Stomach smooth muscle (tissue), 2 donors: Measurements from ENCODE around the gene ROPN1L.

ENCODE experiments used
- H3K27ac ChIP-seq: one replicate; pipeline ENCODE4 v1.7.0; 2013; ENCODE audit warnings: mild to moderate bottlenecking, low read length, inconsistent platforms
- H3K27me3 ChIP-seq, 2 donors: one replicate each; pipeline ENCODE4 v1.7.0; 2013; ENCODE audit warnings: low read length in 2 of 2; ENCODE audit not compliant: insufficient read depth in 2 of 2, control insufficient read depth in 1 of 2
- H3K36me3 ChIP-seq, 2 donors: one replicate each; pipeline ENCODE4 v1.7.0; 2013; ENCODE audit warnings: low read length in 2 of 2; ENCODE audit not compliant: control insufficient read depth in 2 of 2, insufficient read depth in 2 of 2
- H3K4me1 ChIP-seq: one replicate; pipeline ENCODE4 v1.7.0; 2013; ENCODE audit warnings: low read length; ENCODE audit not compliant: control insufficient read depth, insufficient read depth
- H3K4me3 ChIP-seq, 2 donors: one replicate each; pipeline ENCODE4 v1.7.0; 2013; ENCODE audit warnings: low read length in 2 of 2
- H3K9ac ChIP-seq, 2 donors: one replicate each; pipeline ENCODE4 v1.7.0; 2013; ENCODE audit warnings: low read length in 2 of 2, mild to moderate bottlenecking in 1 of 2
- H3K9me3 ChIP-seq, 2 donors: one replicate each; pipeline ENCODE4 v1.7.0; 2013; ENCODE audit warnings: low read length in 2 of 2; ENCODE audit not compliant: control insufficient read depth in 2 of 2
- donor health status: healthy.
- donor health status: Pancreatic carcinoma.

ROPN1L gene

DNA sequence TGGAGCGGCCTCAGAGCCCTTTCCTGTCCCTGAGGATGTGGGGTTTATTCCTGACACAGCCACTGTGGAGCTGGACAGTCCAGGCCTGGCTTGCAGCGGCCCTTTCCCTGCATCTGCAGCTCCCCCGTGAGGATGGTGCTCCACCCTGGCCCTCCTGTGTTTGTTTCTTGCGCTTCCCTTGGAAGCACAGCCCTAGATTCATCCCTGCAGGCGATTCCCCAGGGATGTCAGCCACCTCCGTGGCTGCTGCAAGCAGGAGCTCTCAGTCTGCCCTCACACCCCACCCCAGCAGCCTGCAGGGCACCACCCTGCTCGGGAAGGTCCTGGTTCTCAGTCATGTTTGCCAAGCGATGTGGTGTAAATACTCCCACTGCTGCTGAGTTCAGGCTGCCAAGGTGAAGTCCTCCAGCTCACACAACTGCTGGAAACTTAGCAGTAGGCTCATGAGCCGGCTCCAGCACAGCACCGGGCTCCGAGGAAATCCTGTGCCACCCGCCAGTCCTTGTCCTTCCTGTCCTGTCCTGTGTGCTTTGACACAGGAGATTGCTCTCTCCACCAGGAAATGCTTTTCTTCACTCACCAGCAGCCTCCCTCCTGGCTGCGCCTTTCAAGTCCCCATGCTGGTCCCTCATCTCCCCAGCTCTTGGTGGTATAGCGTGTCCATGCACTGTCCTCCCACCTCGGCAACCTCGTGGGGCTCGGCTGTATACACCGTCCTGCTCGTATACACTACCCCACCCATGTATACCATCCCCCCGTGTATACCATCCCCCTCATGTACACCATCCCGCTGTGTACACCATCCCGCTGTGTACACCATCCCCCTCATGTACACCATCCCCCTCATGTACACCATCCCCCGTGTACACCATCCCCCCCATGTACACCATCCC, 16.2 kb downstream of the ROPN1L start:
- no peak overlapping the region for H3K27ac ChIP-seq
- H3K4me1 ChIP-seq, result peaks cover 13% of the 10 kb centered on the region
- no peaks in the 10 kb centered on the region for H3K9me3 ChIP-seq

DNA sequence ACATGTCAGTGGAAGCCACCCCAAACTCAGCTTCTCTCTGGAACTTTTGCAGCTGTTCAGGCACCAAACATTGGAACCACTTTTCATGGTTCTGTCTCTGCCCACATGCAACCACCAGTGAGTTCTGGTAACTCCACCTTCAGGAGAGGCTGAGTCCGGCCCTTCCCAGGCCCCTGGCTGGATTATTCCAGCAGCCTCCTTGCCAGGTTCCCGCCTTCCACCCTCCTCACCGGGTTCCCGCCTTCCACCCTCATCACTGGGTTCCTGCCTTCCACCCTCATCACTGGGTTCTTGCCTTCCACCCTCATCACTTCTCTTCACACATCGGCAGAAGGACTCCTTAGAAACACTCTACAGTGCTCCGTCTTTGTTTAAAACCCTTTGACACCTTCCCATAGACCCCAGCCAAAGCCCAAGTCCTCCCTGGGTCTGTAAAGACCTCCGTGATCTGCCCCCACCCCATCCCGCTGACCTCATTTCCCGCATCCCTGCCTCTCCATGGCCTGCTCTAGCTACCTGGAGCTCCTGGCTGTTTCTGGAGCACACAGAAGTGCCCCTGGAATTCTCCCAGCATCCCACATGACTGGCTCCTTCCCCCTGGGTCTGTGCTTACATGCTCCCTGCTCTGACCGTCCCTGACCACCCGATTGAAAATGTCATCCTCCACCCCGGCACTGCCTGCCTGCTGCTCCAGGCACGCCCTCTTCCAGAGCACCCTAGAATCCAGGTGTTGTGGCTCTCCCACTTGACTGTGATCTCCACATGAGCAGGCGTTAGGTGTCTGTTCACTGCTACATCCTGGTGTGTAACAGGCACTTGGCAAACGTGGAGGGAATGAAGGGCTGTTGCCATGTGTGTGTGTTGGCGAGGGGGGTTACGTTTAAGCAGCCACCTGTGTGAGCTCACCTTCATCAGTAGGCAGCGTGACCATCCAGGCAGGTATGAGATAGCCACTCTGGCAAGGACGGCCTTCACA, 17.7 kb downstream of the ROPN1L start:
- Histone ChIP-seq H3K36me3 (no peaks in the 10 kb centered on the region), H3K9me3 (no peaks in the 10 kb centered on the region), H3K27me3 (peaks cover 0 to 8% of the 10 kb centered on the region in 2 donors), H3K9ac (no peak overlapping the region), H3K4me3 (no peak overlapping the region), H3K4me1 (peaks cover 13% of the 10 kb centered on the region), H3K27ac (no peak overlapping the region)

More for the DNA sequence above, 16.2 kb downstream of the ROPN1L start:
- Histone ChIP-seq H3K9ac (no peak overlapping the region), H3K4me3 (no peak overlapping the region), H3K27me3 (peaks cover 0 to 6% of the 10 kb centered on the region in 2 donors), H3K36me3 (no peaks in the 10 kb centered on the region)

DNA sequence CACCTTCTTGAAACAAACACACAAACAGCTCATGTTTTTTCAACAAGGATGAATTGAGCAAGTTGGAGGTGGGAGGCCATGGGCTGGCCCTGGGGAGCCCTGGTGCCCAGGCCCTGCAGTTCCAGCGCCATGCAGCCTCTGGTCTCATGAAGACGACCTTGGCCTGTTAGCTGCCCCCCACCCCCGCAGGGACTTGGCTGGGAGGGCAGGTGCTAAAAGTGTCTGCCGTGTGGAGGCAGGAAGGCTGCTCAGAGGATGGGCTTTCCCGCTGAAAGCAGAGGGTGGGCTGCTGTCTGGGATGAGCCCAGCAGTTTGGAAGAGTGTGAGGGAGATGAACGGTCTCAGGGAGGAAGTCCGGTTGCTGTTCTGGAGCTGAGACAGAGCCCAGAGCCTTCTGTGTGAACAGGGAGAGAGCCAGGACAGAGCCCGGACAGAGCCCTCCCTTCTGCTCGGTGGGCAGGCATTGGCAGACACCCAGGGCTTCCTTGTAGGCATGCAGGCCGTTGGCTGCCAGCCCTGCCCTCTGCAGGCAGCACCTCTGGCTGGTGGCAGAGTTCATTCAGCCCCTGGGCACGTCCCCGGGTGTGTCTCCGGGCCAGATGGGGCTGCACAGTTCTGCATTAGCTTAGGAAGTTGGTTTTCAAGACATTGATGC, 18.7 kb downstream of the ROPN1L start:
- peaks cover 0 to 8% of the 10 kb centered on the region in 2 donors for H3K27me3 ChIP-seq
- H3K9ac ChIP-seq, result no peak overlapping the region
- H3K36me3 ChIP-seq, result no peaks in the 10 kb centered on the region
- no peak overlapping the region for H3K4me3 ChIP-seq
- no peak overlapping the region for H3K27ac ChIP-seq
- H3K4me1 ChIP-seq, result peaks cover 13% of the 10 kb centered on the region
- H3K9me3 ChIP-seq, result no peaks in the 10 kb centered on the region

DNA sequence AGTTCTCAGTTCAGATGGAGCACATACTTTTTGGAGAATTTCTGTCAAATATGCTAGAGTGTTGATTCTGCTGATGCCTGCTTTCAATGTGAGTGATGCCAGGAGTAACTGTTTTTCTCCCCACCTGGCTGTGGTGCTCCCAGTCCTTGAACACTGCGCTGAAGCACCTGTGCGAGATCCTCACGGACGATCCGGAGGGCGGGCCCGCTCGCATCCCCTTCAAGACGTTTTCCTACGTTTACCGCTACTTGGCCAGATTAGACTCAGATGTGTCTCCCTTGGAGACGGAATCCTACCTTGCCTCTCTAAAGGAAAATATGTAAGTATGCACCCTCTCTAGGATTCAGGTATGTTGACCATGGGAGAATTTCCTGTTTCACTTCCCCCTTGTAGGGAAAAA, 19.4 kb downstream of the ROPN1L start:
- H3K27me3 ChIP-seq, result peaks cover 0 to 8% of the 10 kb centered on the region in 2 donors
- H3K9ac ChIP-seq, result no peak overlapping the region
- no peaks in the 10 kb centered on the region for H3K9me3 ChIP-seq
- peaks cover 13% of the 10 kb centered on the region for H3K4me1 ChIP-seq
- no peak overlapping the region for H3K4me3 ChIP-seq
- H3K36me3 ChIP-seq, result no peaks in the 10 kb centered on the region
- H3K27ac ChIP-seq, result no peak overlapping the region

DNA sequence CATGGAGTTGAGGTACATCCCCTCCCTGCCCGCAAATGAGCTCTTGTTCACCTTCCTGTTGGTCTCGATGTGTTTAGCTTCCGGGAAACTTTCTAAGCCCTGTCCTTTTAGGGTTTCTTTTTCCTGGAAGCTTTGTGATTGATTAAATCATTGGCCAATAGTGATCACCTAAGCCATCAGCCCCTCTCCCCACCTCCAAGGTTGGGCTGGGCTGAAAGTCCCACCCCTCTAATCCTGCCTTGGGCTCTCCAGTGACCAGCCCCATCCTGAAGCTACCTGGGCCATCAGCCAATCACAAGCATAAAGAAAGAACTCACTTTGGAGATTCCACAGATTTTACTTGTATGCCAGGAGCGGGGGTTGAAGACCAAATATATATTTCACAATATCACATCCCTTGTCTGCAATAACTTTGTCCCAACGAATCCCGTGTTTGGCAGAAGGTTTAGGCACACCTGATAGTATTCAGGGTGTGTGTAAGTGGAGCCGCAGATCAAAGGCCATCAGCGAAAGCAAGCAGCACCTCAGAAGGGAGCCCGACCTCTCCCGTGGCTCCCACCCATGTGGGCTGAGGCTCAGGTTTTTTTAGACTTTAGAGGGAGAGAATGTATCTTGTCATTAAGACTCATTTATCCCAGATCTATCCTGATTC, 20.4 kb downstream of the ROPN1L start:
- no peak overlapping the region for H3K9ac ChIP-seq
- no peak overlapping the region for H3K4me3 ChIP-seq
- peaks cover 0 to 10% of the 10 kb centered on the region in 2 donors for H3K27me3 ChIP-seq
- H3K36me3 ChIP-seq, result no peaks in the 10 kb centered on the region
- no peaks in the 10 kb centered on the region for H3K9me3 ChIP-seq
- no peak overlapping the region for H3K27ac ChIP-seq
- peaks cover 13% of the 10 kb centered on the region for H3K4me1 ChIP-seq

DNA sequence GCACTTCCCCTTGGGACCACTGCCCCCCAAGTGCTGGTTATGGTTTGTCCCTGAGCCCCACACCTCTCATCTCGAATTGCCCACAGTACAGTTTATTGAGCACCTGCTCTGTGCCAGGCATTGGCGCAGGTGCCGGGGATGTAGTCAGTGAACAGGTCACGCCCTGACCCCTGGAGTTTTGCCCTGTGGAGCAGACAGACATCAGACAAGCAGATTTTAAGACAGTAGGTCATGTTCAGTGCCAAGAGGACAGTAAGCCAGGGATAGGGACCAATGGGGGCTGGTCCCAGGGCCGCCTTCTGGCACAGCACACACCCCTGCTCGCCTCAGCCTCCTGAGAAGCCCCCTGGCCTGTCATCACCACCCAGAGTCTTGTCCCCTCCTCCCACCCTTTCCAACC, 21.9 kb downstream of the ROPN1L start:
- H3K4me3 ChIP-seq, result no peak overlapping the region
- H3K9ac ChIP-seq, result no peak overlapping the region
- no peaks in the 10 kb centered on the region for H3K9me3 ChIP-seq
- peaks cover 0 to 14% of the 10 kb centered on the region in 2 donors for H3K27me3 ChIP-seq
- H3K4me1 ChIP-seq, result peaks cover 7% of the 10 kb centered on the region
- H3K36me3 ChIP-seq, result no peaks in the 10 kb centered on the region
- no peak overlapping the region for H3K27ac ChIP-seq

DNA sequence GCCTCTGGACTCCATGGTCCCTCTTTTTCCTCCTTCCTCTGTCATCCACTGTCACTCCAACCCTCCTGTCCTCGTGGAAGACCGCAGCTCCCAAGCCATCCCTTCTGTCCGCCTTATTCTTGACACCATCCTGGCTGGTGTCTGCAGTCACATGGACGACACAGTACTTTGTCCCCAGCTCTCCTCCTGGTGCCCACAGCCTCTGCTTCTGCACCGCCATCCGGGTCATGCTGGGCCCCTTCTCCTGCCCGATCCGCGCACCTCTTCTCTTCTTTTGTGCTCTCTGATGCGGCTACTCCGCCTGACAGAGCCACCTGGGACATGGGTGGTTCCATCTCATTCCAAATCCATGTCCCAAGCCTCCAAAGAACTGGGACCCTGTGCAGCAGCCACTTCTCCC, 22.5 kb downstream of the ROPN1L start:
- H3K9ac ChIP-seq, result no peak overlapping the region
- H3K36me3 ChIP-seq, result no peaks in the 10 kb centered on the region
- H3K27me3 ChIP-seq, result peaks cover 0 to 14% of the 10 kb centered on the region in 2 donors
- no peaks in the 10 kb centered on the region for H3K9me3 ChIP-seq
- H3K4me1 ChIP-seq, result peaks cover 7% of the 10 kb centered on the region
- no peak overlapping the region for H3K4me3 ChIP-seq
- H3K27ac ChIP-seq, result no peak overlapping the region

DNA sequence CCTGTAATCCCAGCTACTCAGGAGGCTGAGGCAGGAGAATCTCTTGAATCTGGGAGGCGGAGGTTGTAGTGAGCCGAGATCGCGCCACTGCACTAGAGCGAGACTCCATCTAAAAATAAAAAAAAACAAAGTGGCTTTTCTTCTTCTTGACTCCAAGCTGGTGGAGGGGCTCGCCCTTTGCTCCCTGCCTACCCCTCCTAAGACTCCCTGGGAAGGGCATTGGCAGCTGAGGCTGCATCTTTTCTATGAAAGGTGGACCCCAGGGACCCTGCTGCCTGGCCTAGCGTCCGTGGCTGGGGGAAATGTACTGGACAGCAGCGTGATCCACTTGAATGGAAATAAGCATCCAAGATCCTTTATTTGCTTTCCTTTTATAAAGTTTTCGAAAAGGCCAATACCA, 24.0 kb downstream of the ROPN1L start:
- H3K4me1 ChIP-seq, result no peaks in the 10 kb centered on the region
- no peak overlapping the region for H3K9ac ChIP-seq
- H3K9me3 ChIP-seq, result no peaks in the 10 kb centered on the region
- H3K36me3 ChIP-seq, result no peaks in the 10 kb centered on the region
- no peak overlapping the region for H3K4me3 ChIP-seq
- peaks cover 0 to 9% of the 10 kb centered on the region in 2 donors for H3K27me3 ChIP-seq
- H3K27ac ChIP-seq, result no peak overlapping the region

DNA sequence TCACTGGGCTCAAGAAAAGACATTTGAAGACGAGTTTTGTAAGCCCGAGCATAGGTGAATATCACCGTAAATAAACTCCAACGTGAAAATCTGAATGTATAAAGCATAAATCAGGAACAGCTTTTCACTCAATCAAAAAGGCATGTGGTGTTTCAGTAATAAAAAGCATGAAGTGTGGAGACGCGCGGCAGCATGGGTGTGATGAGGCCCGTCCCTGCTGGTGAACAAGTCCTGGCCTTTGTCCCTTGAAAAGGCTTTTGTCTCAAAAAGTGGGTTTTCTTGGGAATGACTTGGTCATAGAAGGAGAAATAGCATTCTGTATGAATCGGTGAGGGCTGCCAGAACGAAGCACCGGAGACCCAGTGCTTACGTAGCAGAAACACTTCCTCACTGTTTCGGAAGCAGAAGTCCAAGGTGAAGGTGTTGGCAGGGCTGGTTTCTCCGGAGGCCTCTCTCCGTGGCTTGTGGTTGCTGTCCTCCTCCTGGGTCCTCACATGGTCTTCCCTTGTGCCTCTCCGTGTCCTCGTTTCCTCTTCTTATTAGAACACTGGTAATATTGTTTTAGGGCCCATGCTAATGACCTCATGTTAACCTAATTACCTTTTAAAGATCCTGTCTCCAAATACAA, 24.9 kb downstream of the ROPN1L start:
- no peak overlapping the region for H3K4me3 ChIP-seq
- no peak overlapping the region for H3K27ac ChIP-seq
- no peaks in the 10 kb centered on the region for H3K36me3 ChIP-seq
- no peaks in the 10 kb centered on the region for H3K9me3 ChIP-seq
- peaks cover 0 to 9% of the 10 kb centered on the region in 2 donors for H3K27me3 ChIP-seq
- no peaks in the 10 kb centered on the region for H3K4me1 ChIP-seq
- no peak overlapping the region for H3K9ac ChIP-seq
